Liver (tissue), 9 donors: ENCODE results near the gene ZGLP1. TPM values are rescaled to one million over a fixed set of nuclear protein-coding genes. Genes with fewer than 3 reads are reported as not detected.

Experiments
- DNase-seq: peaks from one replicate; pipeline ENCODE4 v3.0.0-alpha.2; 2017; ENCODE audit warnings: low spot score
- H3K27ac ChIP-seq, 2 donors: one replicate each; pipeline ENCODE4 v1.7.0; 2013; ENCODE audit warnings: inconsistent platforms in 2 of 2, low read length in 2 of 2, control low read depth in 1 of 2, low read depth in 1 of 2, mild to moderate bottlenecking in 1 of 2
- H3K27me3 ChIP-seq, 4 donors: one replicate each; pipeline versions ENCODE4 v1.6.1 to v1.7.0; 2013; ENCODE audit warnings: low read length in 3 of 4, inconsistent platforms in 1 of 4, mild to moderate bottlenecking in 1 of 4, moderate library complexity in 1 of 4; ENCODE audit not compliant: control insufficient read depth in 4 of 4, insufficient read depth in 4 of 4
- H3K36me3 ChIP-seq, 4 donors: one replicate each; pipeline versions ENCODE4 v1.6.1 to v1.7.0; 2013; ENCODE audit warnings: low read length in 3 of 4, mild to moderate bottlenecking in 3 of 4, low read depth in 1 of 4, moderate library complexity in 1 of 4; ENCODE audit not compliant: control insufficient read depth in 4 of 4, insufficient read depth in 3 of 4
- H3K4me1 ChIP-seq, 4 donors: one replicate each; pipeline versions ENCODE4 v1.6.1 to v1.7.0; 2013; ENCODE audit warnings: low read length in 3 of 4, mild to moderate bottlenecking in 3 of 4, moderate library complexity in 1 of 4; ENCODE audit not compliant: control insufficient read depth in 4 of 4, insufficient read depth in 4 of 4
- H3K4me3 ChIP-seq, 3 donors: one replicate each; pipeline versions ENCODE4 v1.6.1 to v1.7.0; 2013; ENCODE audit warnings: low read length in 3 of 3, control low read depth in 1 of 3, low read depth in 1 of 3, mild to moderate bottlenecking in 1 of 3
- H3K9ac ChIP-seq, 2 donors: one replicate each; pipeline ENCODE4 v1.7.0; 2013; ENCODE audit warnings: low read length in 2 of 2, mild to moderate bottlenecking in 2 of 2, moderate library complexity in 2 of 2, control low read depth in 1 of 2, low read depth in 1 of 2
- H3K9me3 ChIP-seq, 4 donors: one replicate each; pipeline versions ENCODE4 v1.6.1 to v1.7.0; 2013; ENCODE audit warnings: low read length in 3 of 4; ENCODE audit not compliant: control insufficient read depth in 4 of 4
- ATF3 ChIP-seq: IDR thresholded peaks from 2 replicates; pipeline ENCODE4 v1.6.1; 2016; ENCODE audit warnings: antibody characterized with exemption
- CTCF ChIP-seq: fragments of 150-350 bp; IDR thresholded peaks from 2 replicates; pipeline ENCODE4 v1.5.1; 2017; ENCODE audit warnings: improper control_type of control experiment, low read depth, low read length; ENCODE audit not compliant: missing input control
- EGR1 ChIP-seq, 2 donors: IDR thresholded peaks; 2 replicates each; pipeline ENCODE4 v1.6.1; 2016 to 2018; ENCODE audit warnings: antibody characterized with exemption in 2 of 2, low read depth in 2 of 2
- FOXA1 ChIP-seq: IDR thresholded peaks from 2 replicates; pipeline ENCODE4 v1.6.1; 2016; ENCODE audit warnings: antibody characterized with exemption
- FOXA2 ChIP-seq: IDR thresholded peaks from 2 replicates; pipeline ENCODE4 v1.6.1; 2016; ENCODE audit warnings: antibody characterized with exemption
- GABPA ChIP-seq, 2 donors: IDR thresholded peaks in 1 of 2; conservative IDR thresholded peaks in 1 of 2; 2 replicates each; pipeline ENCODE4 v1.6.1; 2016; ENCODE audit warnings: antibody characterized with exemption in 2 of 2, mild to moderate bottlenecking in 1 of 2, moderate library complexity in 1 of 2
- HNF4A ChIP-seq, 2 donors: conservative IDR thresholded peaks; 2 replicates each; pipeline ENCODE4 v1.6.1; 2016; ENCODE audit warnings: antibody characterized with exemption in 2 of 2, mild to moderate bottlenecking in 2 of 2
- HNF4G ChIP-seq: IDR thresholded peaks from 2 replicates; pipeline ENCODE4 v1.6.1; 2016; ENCODE audit warnings: antibody characterized with exemption
- JUND ChIP-seq, 2 donors: IDR thresholded peaks; 2 replicates each; pipeline ENCODE4 v1.6.1; 2016; ENCODE audit warnings: antibody characterized with exemption in 2 of 2
- MAX ChIP-seq: IDR thresholded peaks from 2 replicates; pipeline ENCODE4 v1.6.1; 2016; ENCODE audit warnings: antibody characterized with exemption
- RAD21 ChIP-seq, 2 donors: IDR thresholded peaks; 2 replicates each; pipeline ENCODE4 v1.6.1; 2016; ENCODE audit warnings: antibody characterized with exemption in 2 of 2, mild to moderate bottlenecking in 2 of 2
- REST ChIP-seq: IDR thresholded peaks from 2 replicates; pipeline ENCODE4 v1.6.1; 2016; ENCODE audit warnings: antibody characterized with exemption, mild to moderate bottlenecking
- RXRA ChIP-seq, 2 donors: IDR thresholded peaks; 2 replicates each; pipeline ENCODE4 v1.6.1; 2017 to 2018; ENCODE audit warnings: antibody characterized with exemption in 2 of 2, mild to moderate bottlenecking in 1 of 2
- SP1 ChIP-seq: IDR thresholded peaks from 2 replicates; pipeline ENCODE4 v1.6.1; 2018; ENCODE audit warnings: antibody characterized with exemption, mild to moderate bottlenecking
- TAF1 ChIP-seq: conservative IDR thresholded peaks from 2 replicates; pipeline ENCODE4 v1.6.1; 2016; ENCODE audit warnings: antibody characterized with exemption, mild to moderate bottlenecking
- YY1 ChIP-seq: IDR thresholded peaks from 2 replicates; pipeline ENCODE4 v1.6.1; 2016; ENCODE audit warnings: antibody characterized with exemption, mild to moderate bottlenecking
- ZBTB33 ChIP-seq: IDR thresholded peaks from 2 replicates; pipeline ENCODE4 v1.6.1; 2016; ENCODE audit warnings: antibody characterized with exemption
- WGBS: extraction: QIAGEN DNeasy Blood & Tissue Kit; methylation state at CpG from one replicate; pipeline ENCODE4 v1.1.7; 2013; 5-methylcytosine and 5-hydroxymethylcytosine counted together
- polyA plus RNA-seq, 2 donors: library from polyadenylated mRNA; stranded (reverse) in 1 of 2; unstranded in 1 of 2; fragments of 200-250 nt in 1 of 2; fragments of >200 nt in 1 of 2; fragmentation: Nextera tagmentation in 1 of 2; extraction: Ambion mirVana in 1 of 2; gene quantifications; one replicate each; pipeline versions ENCODE4 v1.2.1 to v1.2.3, GENCODE V29; 2013 to 2015
- total RNA-seq, 2 donors: library from RNA; depleted of rRNA; stranded (reverse); fragments of >200 nt; gene quantifications; one replicate each; pipeline ENCODE4 v1.2.3, GENCODE V29; 2014
- donor health status: healthy.
- donor health status: healthy.
- donor health status: healthy.
- donor health status: healthy.
- donor health status: healthy.

ZGLP1 gene
- total and polyA plus RNA-seq, 4 donors = 0.61 to 1.2 (median 0.82) TPM

GRCh38 chr19:10315335-10316214 lies 6.0 kb upstream of the ZGLP1 start, which contains the start of gene FDX2:
Gene FDX2 (minus strand): TSS chr19:10316015. CDS start chr19:10315996, 19 bp downstream.
- peak within 1 kb of the TSS; percentile 33 to 81 for H3K9ac ChIP-seq
- H3K4me3 ChIP-seq = peak within 1 kb of the TSS; percentile 60 to 88 (median 73)
- peaks cover 11 to 30% (median 14%) of the 10 kb centered on the region in 4 donors for H3K36me3 ChIP-seq
- WGBS = 1% methylated on average over 55 of the region's 55 CpGs
- H3K9me3 ChIP-seq = no peaks in the 10 kb centered on the region
- no peak for TF ChIP-seq HNF4G
- TF ChIP-seq GABPA (IDR thresholded peaks at IDR 0.05 in 1 of 2, conservative IDR thresholded peaks at IDR 0.05 in 1 of 2) = peak in 1 of 2 donors; percentile 65
- TF ChIP-seq YY1 = peak; percentile 98
- H3K27me3 ChIP-seq = no peaks in the 10 kb centered on the region
- no peak within 1 kb of the TSS for H3K27ac ChIP-seq
- peak; percentile 91 for DNase-seq
- H3K4me1 ChIP-seq = peaks cover 3 to 17% (median 9%) of the 10 kb centered on the region in 4 donors

GRCh38 chr19:10306327-10306726 lies 3.3 kb downstream of the ZGLP1 start:
- peaks cover 0 to 5% (median 3%) of the 10 kb centered on the region in 4 donors for H3K36me3 ChIP-seq
- no peaks in the 10 kb centered on the region for H3K9me3 ChIP-seq
- no peaks in the 10 kb centered on the region for H3K27me3 ChIP-seq
- H3K27ac ChIP-seq = no peak overlapping the region
- no peak overlapping the region for H3K4me3 ChIP-seq
- DNase-seq = no peak
- TF ChIP-seq MAX = no peak
- TF ChIP-seq TAF1 = no peak
- no peak for TF ChIP-seq CTCF
- TF ChIP-seq ZBTB33 = no peak
- no peak for TF ChIP-seq ATF3
- no peak for TF ChIP-seq HNF4G
- no peak for TF ChIP-seq HNF4A (conservative IDR thresholded peaks at IDR 0.05)
- no peak for TF ChIP-seq JUND (IDR thresholded peaks at IDR 0.05)
- no peak for TF ChIP-seq GABPA (IDR thresholded peaks at IDR 0.05 in 1 of 2, conservative IDR thresholded peaks at IDR 0.05 in 1 of 2)
- TF ChIP-seq SP1 = no peak
- no peak for TF ChIP-seq RAD21 (IDR thresholded peaks at IDR 0.05)
- TF ChIP-seq YY1 = no peak
- no peak for TF ChIP-seq FOXA1
- TF ChIP-seq EGR1 (IDR thresholded peaks at IDR 0.05; ENCODE audit: low read depth in 2 of 2) = no peak
- TF ChIP-seq RXRA (IDR thresholded peaks at IDR 0.05) = no peak
- no peak for TF ChIP-seq REST
- TF ChIP-seq FOXA2 = no peak
- no peaks in the 10 kb centered on the region for H3K4me1 ChIP-seq
- WGBS = 92% methylated on average over 5 of the region's 5 CpGs
- H3K9ac ChIP-seq = no peak overlapping the region
